HUES6 (cell line): ENCODE data around the gene SH3BP4.

Experiments used
- H3K27ac ChIP-seq: 2 replicates; pipeline ENCODE4 v1.7.0; 2013; ENCODE audit warnings: low read depth, mild to moderate bottlenecking, low read length, inconsistent platforms
- H3K27me3 ChIP-seq: 2 replicates; pipeline ENCODE4 v1.6.1; 2013; ENCODE audit warnings: low read length; ENCODE audit not compliant: control insufficient read depth, insufficient read depth
- H3K36me3 ChIP-seq: 2 replicates; pipeline ENCODE4 v1.6.1; 2013; ENCODE audit warnings: low read length; ENCODE audit not compliant: control insufficient read depth, insufficient read depth
- H3K4me1 ChIP-seq: 2 replicates; pipeline ENCODE4 v1.6.1; 2013; ENCODE audit warnings: low read length; ENCODE audit not compliant: control insufficient read depth, insufficient read depth
- H3K4me3 ChIP-seq: 2 replicates; pipeline ENCODE4 v1.5.1; 2013; ENCODE audit warnings: low read depth, low read length
- H3K9ac ChIP-seq: one replicate; pipeline ENCODE4 v1.6.1; 2013; ENCODE audit warnings: mild to moderate bottlenecking, low read length
- H3K9me3 ChIP-seq: 2 replicates; pipeline ENCODE4 v1.6.1; 2013; ENCODE audit warnings: low read depth, low read length; ENCODE audit not compliant: control insufficient read depth, insufficient read depth

The SH3BP4 gene

DNA sequence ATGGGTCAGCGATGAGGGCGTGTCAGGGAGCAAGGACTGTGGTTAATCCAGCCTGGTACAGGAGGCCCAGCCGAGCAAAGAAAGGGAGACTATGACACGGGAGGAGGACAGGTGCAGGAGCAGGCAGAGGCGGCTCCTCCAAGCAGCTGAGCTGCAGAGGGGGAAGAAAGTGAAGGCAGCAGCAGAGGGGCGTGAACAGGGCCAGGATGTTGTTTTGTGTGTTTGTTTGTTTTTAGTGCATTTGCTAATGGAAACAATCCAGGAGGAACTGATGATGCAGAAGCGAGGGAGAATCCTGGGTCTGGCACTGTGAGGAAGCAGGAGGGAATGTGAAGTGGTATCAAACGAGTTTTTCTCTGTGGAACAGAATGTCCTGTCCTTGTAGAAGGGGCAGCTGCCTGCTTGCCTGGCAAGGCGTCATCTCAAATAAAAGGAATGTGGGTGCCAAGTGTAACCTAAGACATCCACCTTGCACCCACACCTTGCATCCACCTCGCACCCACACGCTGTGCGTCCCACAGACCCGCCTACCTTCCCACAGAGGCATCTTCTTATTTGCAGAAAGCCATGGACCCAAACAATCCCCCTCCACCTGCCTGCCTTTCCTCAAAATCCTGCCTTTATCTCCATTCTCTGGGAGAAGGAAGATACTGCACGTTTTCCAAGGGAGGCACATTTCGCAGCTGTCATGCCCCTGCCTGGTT is 134.8 kb downstream of the SH3BP4 start:
- H3K9me3 ChIP-seq = peaks cover 3% of the 10 kb centered on the region
- H3K27ac ChIP-seq = no peak overlapping the region
- H3K27me3 ChIP-seq = no peaks in the 10 kb centered on the region
- H3K36me3 ChIP-seq = no peaks in the 10 kb centered on the region
- no peak overlapping the region for H3K9ac ChIP-seq
- H3K4me1 ChIP-seq = 0 out of 2 replicates have a peak, but pooled peaks cover 5% of the 10 kb centered on the region
- H3K4me3 ChIP-seq = no peak overlapping the region

DNA sequence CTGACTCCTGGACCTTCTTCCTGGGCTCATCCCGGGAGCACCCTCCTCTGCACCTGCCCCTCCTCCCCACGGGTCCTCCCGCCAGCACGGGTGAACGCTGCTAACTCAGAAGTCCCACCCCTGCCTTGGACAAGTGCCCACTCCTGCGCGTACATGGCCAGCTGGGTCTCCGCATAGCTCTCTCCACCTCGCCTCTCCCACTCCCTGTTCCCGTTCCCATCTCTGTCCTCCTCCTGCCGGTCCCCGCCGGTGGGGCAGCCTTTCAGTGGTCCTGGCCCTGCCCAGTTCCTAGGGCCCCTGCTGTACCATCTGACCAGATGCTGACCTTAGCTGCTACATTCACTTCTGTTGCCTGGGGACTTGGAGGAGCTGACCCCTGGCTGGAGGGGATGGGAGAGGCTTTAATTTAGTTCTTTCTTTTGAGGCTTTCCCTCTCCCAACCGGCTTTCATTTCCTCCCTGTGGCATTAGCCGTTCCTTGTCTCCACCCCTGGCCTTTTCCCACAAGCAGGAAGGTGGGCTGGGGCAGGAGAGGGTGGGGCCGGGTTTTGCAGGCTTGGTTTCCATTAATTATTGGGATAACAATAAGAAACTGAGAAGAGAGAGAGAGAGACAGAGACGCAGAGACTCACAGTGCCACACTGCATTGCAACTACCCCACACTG is 136.1 kb downstream of the SH3BP4 start:
- Histone ChIP-seq H3K27me3 (no peaks in the 10 kb centered on the region), H3K9me3 (peaks cover 3% of the 10 kb centered on the region; the same call in 1 of the 2 replicates), H3K4me3 (no peak overlapping the region), H3K4me1 (0 out of 2 replicates have a peak, but pooled peaks cover 5% of the 10 kb centered on the region), H3K27ac (no peak overlapping the region), H3K9ac (no peak overlapping the region), H3K36me3 (no peaks in the 10 kb centered on the region)

DNA sequence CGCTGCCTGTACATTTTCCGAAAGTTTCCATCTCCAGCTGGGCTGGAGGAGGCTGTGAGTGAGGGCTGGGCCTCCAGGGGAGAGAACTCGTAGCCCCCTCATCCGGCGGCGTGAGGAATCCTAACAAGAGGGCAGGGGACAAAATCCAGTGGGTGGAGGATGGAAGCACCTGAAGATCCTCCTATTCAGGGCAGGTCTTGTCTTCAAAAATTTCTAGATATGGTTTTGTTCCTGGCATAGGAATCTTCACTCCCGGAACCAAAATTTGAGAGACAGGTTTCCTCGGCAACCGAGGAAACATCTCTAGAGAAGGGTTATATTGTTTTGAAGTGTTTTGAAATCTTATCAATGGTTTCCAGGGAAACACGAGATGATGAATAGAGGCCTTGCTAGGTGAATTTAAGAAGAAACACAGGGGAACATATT is 136.7 kb downstream of the SH3BP4 start:
- Histone ChIP-seq H3K4me3 (no peak overlapping the region), H3K27ac (no peak overlapping the region), H3K9ac (no peak overlapping the region), H3K9me3 (peaks cover 3% of the 10 kb centered on the region; the same call in 1 of the 2 replicates), H3K36me3 (no peaks in the 10 kb centered on the region), H3K4me1 (0 out of 2 replicates have a peak, but pooled peaks cover 5% of the 10 kb centered on the region), H3K27me3 (no peaks in the 10 kb centered on the region)

DNA sequence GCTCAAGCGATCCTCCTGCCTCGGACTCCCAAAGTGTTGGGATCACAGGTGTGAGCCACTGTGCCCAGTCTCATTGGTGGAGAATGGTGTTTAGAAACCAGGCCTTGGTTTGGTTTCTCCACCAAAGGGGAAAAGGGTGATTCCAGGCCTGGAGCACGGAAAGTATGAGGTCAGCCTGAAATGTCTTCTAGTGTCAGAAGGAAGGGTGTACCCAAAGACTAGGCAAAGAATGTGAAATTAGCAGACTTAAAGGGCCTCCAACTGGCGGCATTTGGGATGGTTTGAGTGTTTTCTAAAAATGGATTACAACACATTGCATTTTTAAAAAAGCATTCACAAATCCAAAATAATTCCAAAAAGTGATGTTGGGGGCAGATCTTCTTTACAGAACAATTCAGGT is 139.6 kb downstream of the SH3BP4 start:
- H3K4me3 ChIP-seq = no peak overlapping the region
- no peak overlapping the region for H3K27ac ChIP-seq
- H3K9ac ChIP-seq = no peak overlapping the region
- no peaks in the 10 kb centered on the region for H3K9me3 ChIP-seq
- 0 out of 2 replicates have a peak, but pooled peaks cover 5% of the 10 kb centered on the region for H3K4me1 ChIP-seq
- no peaks in the 10 kb centered on the region for H3K36me3 ChIP-seq
- no peaks in the 10 kb centered on the region for H3K27me3 ChIP-seq

DNA sequence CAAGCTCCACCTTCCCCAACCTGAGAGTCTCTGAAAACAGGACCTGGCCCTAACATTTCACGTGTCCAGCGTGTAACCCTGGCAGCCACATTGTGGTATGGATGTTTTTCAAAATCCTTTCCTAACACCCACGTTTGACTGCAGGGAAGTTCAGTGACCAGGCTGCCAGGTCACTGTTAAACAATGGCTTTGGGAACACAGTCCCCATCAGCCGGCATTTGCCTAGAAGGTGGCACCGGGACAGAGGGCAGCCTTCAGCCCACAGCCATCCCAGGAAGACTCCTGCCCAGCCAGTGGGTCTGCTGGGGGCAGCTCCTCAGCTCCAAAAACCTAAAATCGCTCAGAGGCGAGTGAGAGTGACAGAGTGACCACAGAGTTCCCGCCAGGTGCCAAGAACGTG is 140.2 kb downstream of the SH3BP4 start:
- Histone ChIP-seq H3K27ac (no peak overlapping the region), H3K9ac (no peak overlapping the region), H3K27me3 (no peaks in the 10 kb centered on the region), H3K9me3 (no peaks in the 10 kb centered on the region), H3K4me1 (0 out of 2 replicates have a peak, but pooled peaks cover 5% of the 10 kb centered on the region), H3K36me3 (no peaks in the 10 kb centered on the region), H3K4me3 (no peak overlapping the region)

DNA sequence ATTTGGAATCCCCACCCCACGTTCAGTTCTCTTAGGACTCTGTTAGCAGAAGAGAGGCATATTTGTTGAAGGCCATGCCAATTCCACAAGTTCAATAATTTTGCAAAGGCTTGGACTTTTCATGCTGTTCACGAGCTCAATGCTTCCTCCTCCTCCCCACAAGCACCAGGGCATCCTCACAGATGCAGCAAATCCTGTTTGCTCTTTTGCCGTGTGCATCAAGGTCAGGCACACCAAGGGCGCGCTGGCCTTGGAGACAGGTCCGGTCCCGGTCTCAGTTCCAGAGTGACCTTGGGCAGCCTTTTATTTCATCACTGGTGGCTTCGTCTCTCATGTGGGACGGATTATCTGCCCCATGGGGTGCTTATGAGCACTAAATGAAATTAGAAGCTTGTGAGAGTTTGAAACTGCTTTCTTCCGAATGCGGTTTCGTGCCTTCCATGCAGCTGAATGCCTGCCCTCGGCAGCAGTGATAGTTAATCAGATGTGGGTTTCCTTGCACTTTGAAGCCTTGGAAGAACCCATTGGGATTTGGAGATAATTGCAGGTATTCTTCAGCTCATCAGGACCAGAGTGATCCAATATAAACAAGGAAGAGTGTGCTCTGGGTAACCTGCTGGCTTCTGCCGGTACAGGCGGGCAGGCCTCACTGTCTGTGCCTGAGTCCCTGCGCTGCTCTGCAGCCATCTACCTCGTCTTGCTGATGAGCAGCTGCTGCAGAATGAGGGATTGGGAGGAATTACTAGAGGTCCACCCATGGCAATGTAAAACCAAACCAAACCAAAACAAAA is 140.8 kb downstream of the SH3BP4 start:
- Histone ChIP-seq H3K27ac (no peak overlapping the region), H3K9ac (no peak overlapping the region), H3K4me1 (0 out of 2 replicates have a peak, but pooled peaks cover 5% of the 10 kb centered on the region), H3K27me3 (no peaks in the 10 kb centered on the region), H3K4me3 (no peak overlapping the region), H3K36me3 (no peaks in the 10 kb centered on the region), H3K9me3 (no peaks in the 10 kb centered on the region)

DNA sequence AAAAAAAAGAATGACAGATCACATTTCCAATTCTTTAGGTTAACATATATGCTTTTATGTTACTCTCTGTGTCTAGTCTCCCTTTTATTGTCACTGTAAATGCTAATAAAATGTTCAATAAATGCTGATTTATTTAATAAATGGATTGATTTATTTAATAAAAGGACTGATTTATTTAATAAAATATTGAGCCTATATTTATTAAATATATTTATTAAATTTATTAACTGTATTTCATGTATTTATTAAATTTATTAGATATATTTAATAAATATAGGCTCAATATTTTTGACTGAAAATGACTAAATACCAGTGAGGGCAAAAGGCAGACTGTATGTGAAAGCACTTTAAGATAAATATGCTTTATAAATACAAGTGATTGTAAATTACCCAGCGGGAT is 142.6 kb downstream of the SH3BP4 start:
- Histone ChIP-seq H3K9ac (no peak overlapping the region), H3K27me3 (no peaks in the 10 kb centered on the region), H3K4me1 (no peaks in the 10 kb centered on the region), H3K36me3 (no peaks in the 10 kb centered on the region), H3K9me3 (no peaks in the 10 kb centered on the region), H3K27ac (no peak overlapping the region), H3K4me3 (no peak overlapping the region)

DNA sequence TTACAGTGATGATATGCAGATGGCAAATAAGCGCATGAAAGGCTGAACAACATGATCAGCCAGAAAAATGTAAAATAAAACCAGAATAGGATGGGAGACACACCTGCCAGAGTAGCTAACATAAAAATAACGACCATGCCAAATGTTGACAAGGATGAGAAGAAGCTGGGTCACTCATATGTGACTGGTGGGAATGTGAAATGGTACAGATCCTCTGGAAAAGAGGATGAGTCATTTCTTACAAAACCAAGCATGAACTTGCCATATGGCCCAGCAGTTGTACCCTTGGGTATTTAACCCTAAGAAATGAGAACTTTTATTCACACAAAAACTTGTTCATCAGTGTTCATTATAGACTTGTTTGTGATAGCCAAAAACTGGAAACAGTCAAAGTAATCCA is 143.8 kb downstream of the SH3BP4 start:
- Histone ChIP-seq H3K9me3 (no peaks in the 10 kb centered on the region), H3K36me3 (no peaks in the 10 kb centered on the region), H3K27ac (no peak overlapping the region), H3K4me3 (no peak overlapping the region), H3K27me3 (no peaks in the 10 kb centered on the region), H3K9ac (no peak overlapping the region), H3K4me1 (no peaks in the 10 kb centered on the region)

DNA sequence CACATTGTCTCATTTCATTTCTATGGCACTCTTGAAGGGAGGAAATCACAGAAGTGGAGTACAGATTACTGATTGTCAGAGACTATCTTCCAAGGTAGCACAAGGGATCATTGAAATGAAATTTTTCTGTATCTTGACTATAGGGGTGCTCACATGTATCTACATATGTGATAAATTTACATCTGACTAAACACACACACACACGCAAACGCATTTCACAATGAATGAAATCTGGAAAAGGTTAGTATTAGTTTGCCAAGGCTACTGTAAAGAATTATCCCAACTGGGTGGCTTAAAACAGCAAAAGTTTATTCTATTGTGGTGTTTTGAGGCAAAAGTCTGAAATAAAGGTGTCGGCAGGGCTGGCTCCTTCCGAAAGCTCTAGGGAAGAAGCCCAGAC is 144.6 kb downstream of the SH3BP4 start:
- Histone ChIP-seq H3K4me1 (no peaks in the 10 kb centered on the region), H3K9ac (no peak overlapping the region), H3K9me3 (no peaks in the 10 kb centered on the region), H3K27me3 (no peaks in the 10 kb centered on the region), H3K36me3 (no peaks in the 10 kb centered on the region), H3K4me3 (no peak overlapping the region), H3K27ac (no peak overlapping the region)

DNA sequence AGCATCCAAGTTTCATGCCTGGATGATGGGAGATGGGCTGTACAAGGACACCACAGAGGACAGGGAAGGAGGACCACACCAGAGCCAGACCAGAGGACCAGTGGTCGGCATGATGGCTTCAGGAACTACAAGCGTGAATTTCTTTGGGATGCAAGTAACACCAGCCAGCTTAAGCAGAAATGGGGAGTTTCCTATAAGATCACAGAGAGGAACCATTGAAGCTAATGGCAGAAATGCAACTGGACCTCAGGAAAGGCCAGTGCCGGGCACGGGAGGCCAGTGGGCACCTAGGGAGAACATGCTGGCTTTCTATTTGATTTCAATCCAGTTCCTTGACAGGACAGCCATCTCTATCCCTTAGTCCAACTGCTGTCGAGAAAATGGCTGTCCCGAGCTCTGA is 145.4 kb downstream of the SH3BP4 start:
- H3K4me3 ChIP-seq = no peak overlapping the region
- H3K9me3 ChIP-seq = no peaks in the 10 kb centered on the region
- no peaks in the 10 kb centered on the region for H3K4me1 ChIP-seq
- H3K27me3 ChIP-seq = no peaks in the 10 kb centered on the region
- no peak overlapping the region for H3K9ac ChIP-seq
- no peak overlapping the region for H3K27ac ChIP-seq
- H3K36me3 ChIP-seq = no peaks in the 10 kb centered on the region

DNA sequence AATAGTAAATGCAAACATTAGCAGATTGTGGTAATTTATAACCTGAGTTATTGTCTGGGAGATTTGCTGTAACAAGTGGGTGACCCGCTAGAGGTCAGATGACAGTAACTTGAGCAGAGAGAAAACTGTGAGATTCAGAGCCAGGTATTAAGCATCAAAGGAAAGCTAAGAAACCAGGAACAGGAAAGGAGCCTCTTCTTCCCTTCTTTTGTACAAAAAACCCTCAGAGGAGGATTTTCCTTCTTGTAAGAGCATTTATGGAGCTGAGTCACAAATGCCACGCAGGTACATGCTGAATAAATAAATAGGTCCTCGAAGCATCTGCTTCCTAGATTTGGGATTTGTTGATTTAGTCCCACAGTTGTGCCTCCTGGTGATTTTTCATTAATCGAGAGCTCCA is 146.5 kb downstream of the SH3BP4 start:
- no peaks in the 10 kb centered on the region for H3K4me1 ChIP-seq
- H3K27ac ChIP-seq = no peak overlapping the region
- H3K9me3 ChIP-seq = no peaks in the 10 kb centered on the region
- H3K36me3 ChIP-seq = no peaks in the 10 kb centered on the region
- H3K9ac ChIP-seq = no peak overlapping the region
- H3K27me3 ChIP-seq = no peaks in the 10 kb centered on the region
- no peak overlapping the region for H3K4me3 ChIP-seq
